HG02973 (cell line): ENCODE measurements around the gene RGS8.

ENCODE experiments used
- ATAC-seq: cut with Tn5 transposase; IDR thresholded peaks from one replicate; pipeline ENCODE4 v1.9.1; 2021; ENCODE audit warnings: moderate library complexity; ENCODE audit not compliant: unreplicated experiment

The RGS8 gene

DNA sequence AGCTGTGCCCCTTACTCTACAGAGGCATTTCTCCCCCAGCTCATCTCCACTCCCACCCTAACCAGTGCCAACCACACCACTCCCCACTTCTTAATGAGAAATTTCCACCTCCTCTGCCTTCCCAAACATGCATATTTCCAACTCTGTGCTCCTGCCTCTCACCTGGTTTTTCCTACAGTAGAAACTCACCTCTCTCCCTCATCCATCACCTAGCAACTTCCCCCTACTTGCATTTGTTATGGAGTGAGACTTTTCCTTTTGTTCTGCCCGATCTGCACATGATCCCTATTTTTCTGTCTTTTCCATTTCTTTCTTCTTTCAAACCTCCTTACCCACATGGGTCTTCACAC, 11.9 kb downstream of the RGS8 start:
- no peak for ATAC-seq

DNA sequence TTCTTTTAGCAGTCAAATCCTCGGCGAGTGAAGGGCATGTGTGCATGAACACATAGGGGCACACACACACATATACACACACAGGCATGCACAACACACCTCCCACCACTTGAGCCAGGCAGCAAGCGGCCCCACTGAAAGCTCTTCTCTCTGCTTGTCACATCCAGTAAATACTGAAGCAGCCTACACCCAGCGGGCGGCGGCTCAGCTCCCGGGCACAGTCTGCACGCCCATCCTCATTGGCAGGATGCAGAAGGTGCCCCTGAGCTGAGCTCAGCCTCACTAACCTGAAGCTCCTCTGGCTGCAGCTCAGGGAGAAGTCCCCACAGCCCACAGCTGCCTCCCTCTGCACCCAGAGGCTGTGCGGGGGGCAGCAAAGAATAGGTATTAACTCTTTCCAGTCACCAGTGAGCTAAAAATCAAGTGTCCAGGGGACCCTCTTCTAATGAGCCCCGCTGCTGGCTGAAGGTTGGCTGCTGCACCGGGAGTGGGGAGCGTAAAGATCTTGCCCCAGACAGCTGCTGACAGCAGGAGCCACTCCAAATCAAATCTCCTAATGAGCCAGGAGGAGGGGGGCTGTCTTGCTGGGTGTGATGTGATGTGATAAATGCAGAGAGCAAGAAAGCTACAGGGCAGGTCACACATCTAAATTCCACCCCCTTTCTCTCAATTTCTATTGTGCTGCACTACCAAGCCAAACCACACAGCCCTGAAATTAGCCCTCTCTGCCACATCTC, 12.5 kb downstream of the RGS8 start:
- ATAC-seq = no peak

DNA sequence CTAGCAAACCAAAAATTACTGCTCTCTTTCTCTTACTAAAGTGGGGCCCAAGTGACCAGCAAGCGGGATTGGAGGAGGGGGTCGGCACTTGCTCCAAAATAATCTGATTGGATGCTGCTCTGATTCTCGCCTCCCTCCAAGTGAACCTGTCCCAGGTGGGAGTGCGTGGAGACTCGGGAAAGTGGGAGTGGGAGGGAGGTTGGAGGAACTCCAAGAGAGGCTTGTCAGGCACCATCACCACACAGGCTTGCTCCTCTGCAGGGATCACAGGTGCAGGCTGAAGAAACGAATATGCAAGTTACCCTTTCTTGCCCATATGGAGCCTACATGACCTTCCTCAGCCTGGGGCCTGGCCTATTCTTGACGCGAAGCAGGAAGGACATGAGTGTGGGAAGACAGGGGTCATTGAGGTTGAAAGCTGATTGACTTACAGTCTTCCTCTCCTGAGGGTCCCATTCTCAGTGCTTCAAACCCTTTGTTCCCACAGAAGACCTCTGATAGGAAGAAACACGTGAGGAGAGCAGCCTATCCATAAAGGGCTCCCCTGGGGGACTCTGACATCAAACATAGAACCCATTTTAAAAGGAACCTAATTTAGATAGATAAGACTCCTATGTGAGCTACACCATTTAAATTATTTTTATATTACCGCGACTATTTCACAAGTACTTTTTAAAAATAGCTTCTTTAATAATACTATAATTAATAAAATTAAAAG, 14.2 kb downstream of the RGS8 start:
- ATAC-seq = no peak

DNA sequence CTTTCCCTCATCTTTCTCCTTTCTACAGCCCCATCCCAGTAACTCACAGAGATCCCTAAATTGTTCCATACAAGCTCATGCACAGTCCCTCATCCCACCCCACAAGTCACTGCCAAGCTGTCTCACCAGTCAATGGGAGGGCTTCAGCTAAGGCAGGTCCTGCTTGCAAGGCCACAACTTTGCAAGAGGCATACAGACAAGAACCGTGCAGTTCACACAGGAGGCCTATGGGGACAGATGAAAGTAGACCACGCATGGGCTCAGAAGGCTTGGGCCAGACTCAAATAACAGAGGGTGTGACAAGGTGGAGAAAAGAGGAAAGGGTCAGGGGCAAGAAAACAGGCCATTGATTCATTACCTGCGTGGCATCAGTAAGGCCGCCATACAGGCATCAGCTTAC, 15.1 kb downstream of the RGS8 start:
- ATAC-seq = no peak

DNA sequence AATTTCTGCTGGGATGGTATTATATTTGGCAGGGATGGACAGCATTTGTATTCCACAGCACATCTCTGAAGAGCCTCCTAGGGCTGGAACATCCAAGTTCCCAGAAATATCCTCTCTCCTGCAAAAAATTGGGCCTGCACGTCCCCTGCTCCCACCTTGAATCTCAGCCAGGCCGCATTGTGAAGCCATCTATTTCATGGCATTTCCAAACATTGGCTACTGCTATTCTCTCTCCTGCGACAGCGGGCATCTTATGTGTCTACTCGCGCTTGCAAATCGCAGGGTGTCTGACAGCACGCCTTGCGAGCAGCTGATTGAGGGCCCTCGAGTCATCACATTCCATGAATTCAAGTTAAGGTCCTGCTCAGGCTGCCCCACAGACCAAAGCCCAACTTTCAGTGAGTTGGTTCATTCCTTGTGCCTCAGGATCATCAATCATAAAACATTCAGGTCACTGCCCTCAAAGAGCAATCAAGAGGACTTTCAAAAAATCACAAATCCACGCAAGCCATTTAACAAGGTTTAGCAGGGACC, 15.8 kb downstream of the RGS8 start:
- no peak for ATAC-seq

DNA sequence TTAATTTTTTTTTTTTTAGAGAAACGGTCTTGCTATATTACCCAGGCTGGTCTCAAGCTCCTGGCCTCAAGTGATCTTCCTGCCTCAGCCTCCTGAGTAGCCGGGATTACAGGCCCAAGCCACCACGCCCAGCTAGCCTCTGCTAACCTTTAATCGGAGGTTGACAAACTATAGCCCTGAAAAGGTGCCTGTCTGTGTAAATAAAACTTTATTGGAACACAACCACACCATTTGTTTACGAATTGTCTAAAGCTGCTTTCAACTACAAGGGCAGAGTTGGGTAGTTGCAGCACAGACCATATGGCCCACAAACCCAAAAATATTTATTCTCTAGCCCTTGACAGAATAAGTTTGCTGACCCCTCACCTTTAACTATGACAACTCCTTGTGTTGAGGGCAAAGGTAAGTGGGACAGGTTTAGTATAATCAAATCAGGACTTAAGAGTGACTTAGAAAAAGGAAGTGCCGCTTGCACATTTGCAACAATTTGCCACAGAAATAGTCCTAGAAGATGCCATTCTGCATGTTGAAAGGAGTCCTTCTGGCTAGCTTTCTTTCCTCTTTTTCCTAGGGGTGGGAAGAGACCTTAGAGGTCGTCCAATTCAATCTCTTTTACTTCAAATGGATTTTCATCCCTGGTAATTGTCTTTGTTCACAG, 16.4 kb downstream of the RGS8 start:
- no peak for ATAC-seq

DNA sequence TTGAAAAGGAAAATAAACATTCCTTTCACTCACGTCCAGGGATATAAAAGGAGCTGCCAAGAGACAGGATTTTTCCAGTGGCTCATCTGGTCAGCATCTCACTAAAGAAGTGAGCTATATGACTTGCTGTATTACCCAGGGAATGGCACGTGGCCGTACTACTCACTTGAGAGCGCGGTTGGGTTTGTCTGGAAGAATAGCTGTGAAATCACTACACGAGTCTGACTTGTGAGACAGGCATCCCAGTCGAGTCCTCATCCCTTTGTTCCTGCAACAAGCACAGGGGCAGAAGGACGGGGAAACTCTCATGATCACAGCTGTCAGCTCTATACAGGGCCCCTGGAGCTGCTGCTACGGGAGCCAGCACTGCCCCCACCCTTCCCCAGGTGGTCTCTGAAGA, 17.7 kb downstream of the RGS8 start:
- ATAC-seq = no peak

DNA sequence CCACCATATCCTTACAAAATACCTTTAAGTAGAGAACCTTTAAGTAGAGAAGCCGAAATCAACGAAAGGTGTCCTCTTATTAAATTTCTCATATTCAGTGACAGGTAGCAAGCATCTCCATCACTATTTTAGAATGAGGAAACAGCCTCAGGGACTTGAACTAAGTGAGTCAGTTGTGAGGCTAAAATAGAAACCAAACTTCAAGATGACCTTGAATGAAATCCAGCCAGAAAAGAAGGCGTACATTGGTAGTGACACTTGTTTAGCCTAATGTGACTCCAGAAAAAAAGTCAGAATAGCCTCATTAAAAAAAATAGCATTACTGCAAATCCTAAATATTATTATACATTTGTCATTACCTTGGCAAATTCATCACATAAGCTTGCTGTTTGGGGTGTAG, 20.1 kb downstream of the RGS8 start:
- ATAC-seq = no peak

DNA sequence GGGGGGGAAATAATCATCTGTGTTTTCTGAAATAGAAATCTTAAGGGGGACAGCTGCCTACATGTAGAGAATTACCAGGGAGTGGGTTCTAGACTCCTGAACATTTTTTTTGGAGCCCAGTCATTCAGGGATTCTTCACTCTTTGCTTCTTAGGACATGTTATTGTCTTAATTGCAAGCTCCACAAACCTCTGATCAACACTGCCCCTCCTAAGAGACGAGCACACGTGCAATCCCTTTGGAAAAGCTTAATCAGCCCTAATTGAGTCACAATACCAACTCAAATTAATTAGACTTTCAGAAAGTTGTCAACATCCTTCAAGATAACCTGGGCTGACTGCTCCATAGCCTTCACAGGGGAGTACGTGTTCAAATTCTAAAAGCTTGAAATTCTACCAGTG, 21.4 kb downstream of the RGS8 start:
- no peak for ATAC-seq

DNA sequence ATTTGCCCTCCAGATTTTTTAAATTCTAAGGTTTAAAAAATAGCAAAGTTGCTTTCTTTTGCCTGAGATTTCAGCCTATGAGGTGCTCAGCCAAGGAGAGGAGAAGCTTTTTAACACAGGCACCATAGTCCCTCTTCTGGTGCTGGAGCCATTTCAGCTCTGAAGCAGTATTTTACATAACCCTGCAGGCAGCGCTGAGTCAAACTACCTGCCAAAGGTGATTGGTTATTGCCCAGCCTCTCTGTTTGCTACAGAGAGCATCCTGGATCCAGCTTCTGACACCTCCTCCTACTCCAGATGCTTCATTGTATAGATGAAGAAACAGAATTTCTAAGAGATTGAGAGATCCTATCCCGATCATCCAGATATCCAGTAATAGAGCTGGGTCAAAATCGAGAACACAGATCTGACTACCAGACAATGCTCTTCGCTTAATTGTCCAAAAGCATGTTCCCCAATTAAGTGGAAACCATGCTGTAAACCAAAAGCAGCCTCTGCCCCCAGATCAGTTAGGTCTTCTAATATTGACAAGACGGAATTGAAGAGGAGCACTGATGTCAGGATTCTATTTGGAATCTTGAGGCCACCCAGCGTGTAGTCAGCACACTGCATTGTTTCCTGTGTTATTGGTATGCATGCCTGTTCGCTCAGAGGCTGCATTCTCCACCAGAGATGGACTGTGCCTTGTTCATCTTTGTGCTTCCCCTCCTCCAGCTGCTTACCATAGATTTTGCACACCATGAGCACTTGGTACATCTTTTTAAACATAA, 22.1 kb downstream of the RGS8 start:
- no peak for ATAC-seq

DNA sequence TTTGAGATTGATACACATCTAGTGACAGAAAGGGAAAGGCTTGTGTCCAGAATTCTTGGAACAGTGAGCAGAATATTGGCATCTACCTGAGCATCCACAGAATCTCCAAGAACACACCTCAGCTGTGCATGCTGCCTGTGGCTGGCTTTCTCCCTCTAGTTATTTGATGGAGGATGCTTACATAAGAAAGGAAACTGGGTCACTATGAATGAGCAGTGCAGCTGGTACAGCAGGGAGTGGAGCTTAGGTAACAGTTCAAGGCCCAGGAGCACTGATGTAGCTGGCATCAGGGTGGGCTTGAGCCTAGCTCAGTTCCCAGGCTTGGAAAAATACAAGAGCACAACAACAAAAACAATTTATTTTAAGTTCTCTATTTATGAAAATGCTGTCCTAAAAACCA, 26.3 kb downstream of the RGS8 start:
- no peak for ATAC-seq

DNA sequence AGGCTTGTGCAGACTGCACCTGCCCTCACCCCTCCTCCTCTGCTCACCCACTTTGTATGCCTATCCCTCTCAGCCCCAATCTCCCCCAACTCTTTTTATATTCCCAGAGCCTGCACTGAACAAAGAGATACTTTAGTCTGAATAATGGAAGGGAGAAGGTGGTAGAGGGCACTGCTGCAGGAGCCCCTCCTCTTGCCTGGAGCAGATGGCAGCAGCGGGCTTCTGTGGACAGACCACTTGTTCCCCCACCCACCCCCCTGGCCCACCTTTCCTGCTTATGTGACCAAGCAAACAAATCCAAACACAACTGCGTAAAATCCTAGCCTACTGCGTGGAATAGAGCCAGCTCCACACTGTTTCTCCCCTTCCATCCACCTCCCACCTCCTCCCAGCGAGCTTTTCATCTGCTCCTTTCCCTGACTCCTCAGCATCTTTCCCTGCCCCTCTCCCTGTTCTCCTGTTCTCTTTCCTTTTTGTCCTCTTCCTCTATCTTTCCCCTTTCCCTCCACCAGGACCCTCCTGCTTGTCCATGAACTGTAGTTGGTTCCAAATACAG, 27.5 kb downstream of the RGS8 start:
- ATAC-seq = no peak

DNA sequence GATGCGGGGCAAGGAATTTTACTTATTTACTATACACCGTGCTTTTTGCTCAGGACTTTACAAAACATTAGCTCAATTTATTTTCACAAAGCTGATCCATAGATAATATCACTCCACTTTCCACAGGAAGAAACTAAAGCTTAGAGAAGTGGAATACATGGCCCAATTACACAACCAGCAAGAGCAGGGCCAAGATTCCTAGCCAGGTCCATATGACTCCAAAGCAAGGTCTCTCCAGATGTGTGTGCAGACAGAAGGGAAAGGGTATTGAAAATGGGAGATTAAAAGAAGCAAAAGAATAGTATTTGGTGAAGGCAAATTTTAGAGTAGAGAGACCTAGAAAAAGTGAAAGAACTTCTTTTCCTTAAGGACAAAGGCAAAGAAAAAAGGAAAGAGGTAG, 30.4 kb downstream of the RGS8 start:
- no peak for ATAC-seq

DNA sequence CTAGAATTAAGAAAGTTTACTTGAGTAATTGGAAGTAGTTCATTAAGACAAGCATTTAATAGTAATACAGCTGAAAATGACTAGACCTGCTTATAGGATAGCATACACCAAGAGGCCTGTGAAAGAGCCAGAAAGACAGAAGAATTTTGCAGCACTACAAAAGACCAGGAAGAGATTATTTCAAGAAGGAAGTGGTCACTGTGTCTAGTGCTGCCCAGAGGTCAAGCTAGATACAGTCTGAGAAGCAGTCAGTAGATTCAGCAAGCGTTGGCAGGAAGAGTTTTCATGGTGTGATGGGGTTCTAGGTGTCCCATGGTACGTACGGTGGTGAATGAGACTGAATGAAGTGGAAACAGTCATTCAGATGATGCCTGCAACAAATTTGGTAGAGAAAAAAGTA, 31.5 kb downstream of the RGS8 start:
- no peak for ATAC-seq

DNA sequence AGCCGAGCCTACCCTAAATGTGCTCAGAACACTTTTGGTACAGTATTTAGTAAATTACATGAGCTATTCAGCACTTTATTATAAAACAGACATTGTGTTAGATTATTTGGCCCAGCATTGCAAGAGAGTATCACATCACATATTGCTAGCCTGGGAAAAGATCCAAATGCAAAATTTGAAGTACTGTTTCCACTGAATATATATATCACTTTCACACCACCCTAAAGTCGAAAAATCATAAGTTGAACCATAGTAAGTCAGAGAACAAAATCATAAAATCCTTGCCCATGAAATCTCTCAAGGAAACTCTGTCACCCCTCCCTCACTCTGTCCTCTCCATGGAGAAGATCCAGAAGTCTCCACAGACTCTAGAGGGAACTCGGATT, 33.1 kb downstream of the RGS8 start:
- ATAC-seq = no peak

DNA sequence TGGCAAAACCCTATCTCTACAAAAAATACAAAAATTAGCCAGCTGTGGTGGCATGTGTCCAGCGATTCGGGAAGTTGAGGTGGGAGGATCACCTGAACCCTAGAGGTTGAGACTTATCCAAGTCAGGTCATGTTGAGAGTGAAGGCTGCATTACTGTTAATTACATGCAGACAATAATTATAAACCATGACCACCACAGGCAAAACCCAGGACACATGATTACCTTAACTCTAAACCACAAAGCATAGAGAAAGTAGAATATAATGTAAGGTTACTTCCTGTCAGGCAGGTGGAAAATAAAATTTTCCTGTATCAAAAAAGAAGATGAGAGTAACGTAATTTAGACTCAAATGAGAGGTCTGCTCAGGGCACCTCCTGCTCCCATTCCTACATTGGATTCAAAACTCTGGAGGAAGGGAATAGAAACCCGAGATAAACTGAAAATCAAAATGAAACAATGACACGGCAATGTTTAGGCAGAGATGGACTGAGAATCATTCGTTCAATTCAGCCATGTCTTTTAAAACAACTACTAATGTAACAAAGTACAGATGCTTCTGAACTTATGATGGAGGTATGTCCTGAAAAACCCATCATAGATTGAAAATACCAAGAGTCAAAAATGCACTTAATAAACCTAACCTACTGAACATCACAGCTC, 33.6 kb downstream of the RGS8 start:
- no peak for ATAC-seq

DNA sequence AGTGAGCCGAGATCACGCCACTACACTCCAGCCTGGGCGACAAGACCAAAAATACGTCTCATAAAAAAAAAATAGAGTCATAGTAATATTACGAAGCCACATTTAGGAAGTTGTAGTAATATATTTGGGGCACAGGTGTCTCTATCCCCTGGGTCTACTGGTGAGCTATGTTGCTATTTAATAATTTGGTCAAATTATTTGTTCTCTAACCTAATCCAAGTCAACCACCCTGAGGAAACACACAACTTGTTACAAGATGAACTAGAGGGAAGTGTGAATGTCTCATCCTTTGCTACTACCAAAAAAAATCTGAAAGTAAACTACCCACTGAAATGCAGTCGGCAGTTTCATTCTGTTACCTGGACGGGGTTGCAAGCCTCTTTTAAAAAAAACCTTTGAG, 35.3 kb downstream of the RGS8 start:
- ATAC-seq = peak; percentile 47

DNA sequence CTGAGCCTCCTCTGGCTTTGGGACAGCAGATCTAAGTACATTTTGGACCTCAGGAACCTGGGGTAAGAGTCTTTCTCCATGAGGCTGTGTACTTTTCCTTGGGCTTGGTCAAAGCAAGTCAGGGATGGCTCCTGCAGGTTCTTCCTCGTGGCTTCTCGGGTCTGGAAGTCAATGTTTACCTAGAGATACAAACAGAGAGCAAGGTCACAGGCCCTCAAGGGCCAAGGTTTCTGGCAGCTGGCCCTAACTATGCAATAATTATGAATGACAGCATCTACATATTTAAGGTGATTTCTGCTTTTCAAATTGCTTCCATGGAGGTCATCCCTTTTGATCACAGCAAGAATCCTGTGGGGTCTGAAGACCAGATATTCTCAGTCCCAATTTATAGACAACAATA, 37.6 kb downstream of the RGS8 start:
- no peak for ATAC-seq

DNA sequence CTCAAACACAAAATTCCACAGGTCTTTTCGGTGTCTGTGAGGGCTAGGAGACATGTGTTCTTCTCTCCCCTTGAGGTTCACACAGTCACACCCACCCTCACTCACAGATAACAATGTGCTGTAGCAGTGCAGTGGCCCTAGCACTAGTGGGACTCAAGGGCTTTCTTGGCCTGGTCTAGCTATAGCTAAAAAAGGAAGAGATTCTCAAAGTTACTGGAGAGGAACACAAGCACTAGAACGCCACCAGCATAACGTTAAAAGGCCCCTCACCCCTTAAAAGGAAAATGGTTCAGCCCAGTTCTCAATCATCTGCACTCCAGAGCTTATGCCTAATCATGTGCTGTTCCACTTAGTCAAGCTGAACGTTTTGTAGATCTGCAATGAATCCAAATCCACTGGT, 39.5 kb downstream of the RGS8 start:
- ATAC-seq = no peak

DNA sequence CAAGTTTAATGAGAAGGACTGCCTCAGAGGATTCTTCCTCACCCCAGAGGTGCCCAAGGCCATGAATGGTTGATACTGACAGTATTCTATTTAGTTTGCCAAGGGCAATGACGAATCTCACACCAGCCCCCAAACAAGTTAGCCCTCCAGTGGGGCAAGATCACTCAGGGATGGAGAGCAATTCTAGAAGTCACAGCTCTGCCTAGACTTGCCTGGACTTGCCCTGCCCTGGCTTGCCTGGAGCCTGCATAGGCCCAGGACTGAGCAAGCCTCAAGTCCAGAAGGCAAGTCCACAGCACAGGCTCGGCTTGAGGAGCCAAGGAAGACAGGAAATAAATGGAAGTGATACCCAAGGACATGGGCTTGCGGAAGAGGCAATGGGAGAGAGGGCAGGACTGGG, 40.7 kb downstream of the RGS8 start:
- ATAC-seq = no peak

DNA sequence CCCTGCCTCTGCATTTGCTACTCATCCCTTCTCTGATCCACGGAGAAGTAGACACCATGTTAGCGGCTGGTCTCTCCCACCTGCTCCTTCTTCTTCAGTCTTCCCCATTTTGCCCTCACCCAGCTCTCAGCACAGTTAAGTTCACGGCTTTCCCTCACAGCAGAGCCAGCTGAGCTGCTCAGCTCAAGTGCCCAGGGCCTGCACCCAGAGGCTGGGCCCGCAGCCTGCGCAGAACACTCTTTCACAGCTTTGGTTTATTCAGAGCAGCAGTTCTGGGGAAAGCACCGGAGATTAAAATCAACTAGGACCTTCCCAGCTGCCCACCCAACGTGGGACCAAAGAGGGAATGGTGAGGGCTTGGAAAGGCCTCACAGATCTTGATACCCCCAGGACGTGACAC, 41.9 kb downstream of the RGS8 start:
- ATAC-seq = no peak
